RWPE1 (cell line): ENCODE measurements around the gene TNFSF18.

Source experiments
- CTCF ChIA-PET: fragments of 350-600 bp; sonication (Branson Sonifier 250); formaldehyde crosslinking; extraction: SDS; loops from one replicate; lab custom pipeline; 2021; lab: Yijun Ruan, JAX
- POLR2A ChIA-PET: fragments of 400-600 bp; formaldehyde crosslinking; extraction: SDS; loops from one replicate; lab custom pipeline; 2020; ENCODE audit warnings: antibody characterized with exemption; ENCODE audit not compliant: low non-redundant PET; lab: Yijun Ruan, JAX
- DNase-seq: peaks from one replicate; pipeline ENCODE4 v3.0.0; 2012; ENCODE audit warnings: low spot score
- H3K27ac ChIP-seq: fragments of 450-650 bp; 2 replicates; pipeline ENCODE4 v1.5.1; 2017
- TF ChIP-seq, protein P1 (sequence below): fragments of 450-650 bp; conservative IDR thresholded peaks from 2 replicates; pipeline ENCODE4 v1.5.1; 2017; ENCODE audit warnings: low read depth, mild to moderate bottlenecking

TNFSF18 gene

DNA sequence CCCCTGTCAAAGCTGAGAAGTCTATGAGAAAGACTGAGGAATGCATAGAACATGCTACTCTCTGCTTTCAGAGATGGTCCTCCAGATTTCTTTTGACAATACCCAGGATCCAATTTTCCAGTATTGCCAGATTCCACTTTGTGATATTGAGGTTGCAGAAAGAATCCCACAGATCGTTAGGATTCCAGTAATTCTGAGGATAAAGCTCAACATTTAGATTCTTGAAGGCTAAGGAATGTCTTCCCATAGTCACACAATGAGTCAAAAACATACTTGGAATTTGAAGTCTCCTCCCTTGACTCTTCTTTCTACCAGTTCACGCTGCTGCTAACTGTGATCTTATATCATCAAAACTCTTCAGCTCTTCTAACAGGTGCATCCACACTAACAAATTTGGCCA lies 57.1 kb downstream of the TNFSF18 start:
- no peak for DNase-seq
- ChIA-PET CTCF (no interaction called here), POLR2A (no interaction called here)
- TF ChIP-seq, protein P1, sequence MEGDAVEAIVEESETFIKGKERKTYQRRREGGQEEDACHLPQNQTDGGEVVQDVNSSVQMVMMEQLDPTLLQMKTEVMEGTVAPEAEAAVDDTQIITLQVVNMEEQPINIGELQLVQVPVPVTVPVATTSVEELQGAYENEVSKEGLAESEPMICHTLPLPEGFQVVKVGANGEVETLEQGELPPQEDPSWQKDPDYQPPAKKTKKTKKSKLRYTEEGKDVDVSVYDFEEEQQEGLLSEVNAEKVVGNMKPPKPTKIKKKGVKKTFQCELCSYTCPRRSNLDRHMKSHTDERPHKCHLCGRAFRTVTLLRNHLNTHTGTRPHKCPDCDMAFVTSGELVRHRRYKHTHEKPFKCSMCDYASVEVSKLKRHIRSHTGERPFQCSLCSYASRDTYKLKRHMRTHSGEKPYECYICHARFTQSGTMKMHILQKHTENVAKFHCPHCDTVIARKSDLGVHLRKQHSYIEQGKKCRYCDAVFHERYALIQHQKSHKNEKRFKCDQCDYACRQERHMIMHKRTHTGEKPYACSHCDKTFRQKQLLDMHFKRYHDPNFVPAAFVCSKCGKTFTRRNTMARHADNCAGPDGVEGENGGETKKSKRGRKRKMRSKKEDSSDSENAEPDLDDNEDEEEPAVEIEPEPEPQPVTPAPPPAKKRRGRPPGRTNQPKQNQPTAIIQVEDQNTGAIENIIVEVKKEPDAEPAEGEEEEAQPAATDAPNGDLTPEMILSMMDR: no peak
- no peak overlapping the region for H3K27ac ChIP-seq

DNA sequence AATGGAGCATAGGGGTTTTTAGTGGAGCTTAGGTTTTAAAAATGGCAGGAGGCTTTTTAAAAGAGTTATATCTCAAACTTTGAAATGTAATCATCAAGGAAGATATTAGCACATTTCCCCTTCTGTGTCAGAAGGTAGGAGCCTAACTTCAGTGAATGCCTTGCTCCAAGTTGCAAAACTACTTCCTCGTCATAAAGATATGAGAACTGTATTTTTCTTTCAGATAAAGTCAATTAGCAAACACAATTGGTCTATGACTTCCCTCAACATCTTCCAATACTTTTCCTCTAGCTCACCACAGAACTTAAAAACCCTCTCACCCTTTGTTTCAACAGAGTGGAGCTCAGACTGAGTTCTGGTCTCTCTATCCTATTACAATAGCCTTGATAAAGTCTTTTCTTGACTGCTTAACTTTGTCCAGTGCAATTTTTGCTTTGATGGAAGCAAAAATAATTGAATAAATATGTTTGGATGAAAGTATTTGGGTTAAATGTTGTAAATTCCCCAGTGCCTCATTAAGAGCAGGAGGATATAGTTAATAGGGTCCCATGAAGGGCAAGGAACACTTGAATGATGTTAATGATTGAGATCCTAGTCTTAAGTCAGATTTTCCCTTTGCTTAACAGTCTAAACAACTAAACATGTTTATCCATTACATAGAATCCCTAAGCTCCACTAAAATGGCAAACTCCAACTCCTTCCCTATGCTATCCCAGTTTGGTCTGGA lies 58.9 kb downstream of the TNFSF18 start:
- H3K27ac ChIP-seq: no peak overlapping the region
- POLR2A ChIA-PET: no interaction called here
- TF ChIP-seq, protein P1: no peak
- DNase-seq: no peak
- CTCF ChIA-PET: interaction anchor here (0.6 to 0.7 kb wide), 2 partner anchors 17 to 340 kb away, joined by 3 read pairs; no protein-coding TSS in a partner anchor

GRCh38 chr1:172990598-172991215 lies 60.0 kb downstream of the TNFSF18 start:
- POLR2A ChIA-PET: no interaction called here
- CTCF ChIA-PET: no interaction called here

More at GRCh38 chr1:172990598-172991215, 60.0 kb downstream of the TNFSF18 start:
- no peak overlapping the region for H3K27ac ChIP-seq
- TF ChIP-seq, protein P1: no peak
- no peak for DNase-seq
